Epithelial cell of esophagus (primary cell): ENCODE results near the gene GCK.

Source experiments
- DNase-seq: peaks from one replicate; pipeline ENCODE4 v3.0.0; 2010; ENCODE audit warnings: low read depth
- H3K4me3 ChIP-seq: 2 replicates; pipeline ENCODE4 v1.5.1; 2011; ENCODE audit warnings: mild to moderate bottlenecking, low read length, control low read depth
- TF ChIP-seq, protein P1 (sequence below): IDR thresholded peaks from 2 replicates; pipeline ENCODE4 v1.5.1; 2011; ENCODE audit warnings: low read depth, mild to moderate bottlenecking, low read length, control low read depth, inconsistent platforms; ENCODE audit not compliant: insufficient read depth; ENCODE audit errors: missing control alignments

The GCK gene

GRCh38 chr7:44222776-44223261 lies 33.6 kb upstream of the GCK start:
- H3K4me3 ChIP-seq = no peak overlapping the region
- TF ChIP-seq, protein P1, sequence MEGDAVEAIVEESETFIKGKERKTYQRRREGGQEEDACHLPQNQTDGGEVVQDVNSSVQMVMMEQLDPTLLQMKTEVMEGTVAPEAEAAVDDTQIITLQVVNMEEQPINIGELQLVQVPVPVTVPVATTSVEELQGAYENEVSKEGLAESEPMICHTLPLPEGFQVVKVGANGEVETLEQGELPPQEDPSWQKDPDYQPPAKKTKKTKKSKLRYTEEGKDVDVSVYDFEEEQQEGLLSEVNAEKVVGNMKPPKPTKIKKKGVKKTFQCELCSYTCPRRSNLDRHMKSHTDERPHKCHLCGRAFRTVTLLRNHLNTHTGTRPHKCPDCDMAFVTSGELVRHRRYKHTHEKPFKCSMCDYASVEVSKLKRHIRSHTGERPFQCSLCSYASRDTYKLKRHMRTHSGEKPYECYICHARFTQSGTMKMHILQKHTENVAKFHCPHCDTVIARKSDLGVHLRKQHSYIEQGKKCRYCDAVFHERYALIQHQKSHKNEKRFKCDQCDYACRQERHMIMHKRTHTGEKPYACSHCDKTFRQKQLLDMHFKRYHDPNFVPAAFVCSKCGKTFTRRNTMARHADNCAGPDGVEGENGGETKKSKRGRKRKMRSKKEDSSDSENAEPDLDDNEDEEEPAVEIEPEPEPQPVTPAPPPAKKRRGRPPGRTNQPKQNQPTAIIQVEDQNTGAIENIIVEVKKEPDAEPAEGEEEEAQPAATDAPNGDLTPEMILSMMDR = no peak
- no peak for DNase-seq

DNA sequence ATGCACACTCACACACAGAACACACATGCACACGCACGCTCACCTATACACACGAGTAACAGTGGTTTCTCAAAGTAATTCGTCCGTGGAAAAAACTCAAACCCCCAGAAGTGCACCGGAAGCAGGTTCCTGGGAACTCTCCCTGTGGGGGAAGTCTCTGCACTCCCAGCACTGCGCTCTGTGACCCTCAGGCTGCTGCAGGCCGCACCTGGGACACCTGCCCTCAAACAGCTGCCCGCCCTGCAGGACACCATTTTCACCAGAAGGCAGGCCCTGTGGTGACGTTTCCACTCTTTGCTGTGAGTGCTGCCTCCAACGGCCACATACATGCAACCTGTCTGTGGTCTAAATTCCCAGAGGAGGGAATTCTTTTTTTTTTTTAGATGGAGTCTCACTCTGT lies 32.8 kb upstream of the GCK start:
- TF ChIP-seq, protein P1 = no peak
- no peak overlapping the region for H3K4me3 ChIP-seq
- no peak for DNase-seq

DNA sequence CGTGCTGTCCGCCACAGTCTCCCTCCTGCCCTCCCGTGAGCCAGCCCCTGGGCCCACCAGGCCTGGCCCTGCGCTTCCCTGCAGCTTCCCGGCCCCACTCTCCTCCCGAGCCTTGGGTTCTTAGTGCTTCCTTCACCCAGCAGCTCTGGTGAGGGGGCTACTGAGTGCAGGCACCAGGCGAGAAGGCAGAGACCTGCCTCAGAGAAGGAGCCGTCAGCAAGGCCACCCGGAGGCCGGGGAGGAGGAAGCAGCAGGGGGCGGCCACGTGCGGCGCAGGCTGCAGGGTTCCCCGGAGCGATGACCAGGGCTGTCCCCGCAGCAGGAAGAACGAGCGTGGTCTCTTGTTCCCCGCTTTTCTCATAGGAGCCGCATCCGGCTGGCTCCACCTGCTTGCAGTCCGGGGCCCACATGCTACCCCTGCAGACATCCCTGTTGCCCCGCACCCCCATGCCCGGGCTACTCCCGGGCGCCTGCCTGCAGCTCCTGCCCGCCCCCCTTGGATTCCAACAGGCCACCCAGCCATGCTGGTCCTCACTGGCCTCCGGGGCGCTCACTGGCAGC lies 32.1 kb upstream of the GCK start:
- DNase-seq = no peak
- TF ChIP-seq, protein P1 = no peak
- no peak overlapping the region for H3K4me3 ChIP-seq

- no peak overlapping the region for H3K4me3 ChIP-seq
- TF ChIP-seq, protein P1 = no peak
- no peak for DNase-seq
Measured at GRCh38 chr7:44220358-44221112, 31.3 kb upstream of the GCK start.

GRCh38 chr7:44220046-44220357 lies 30.8 kb upstream of the GCK start:
- DNase-seq = no peak
- no peak overlapping the region for H3K4me3 ChIP-seq
- TF ChIP-seq, protein P1 = no peak

GRCh38 chr7:44219371-44220045 lies 30.3 kb upstream of the GCK start:
- no peak for DNase-seq
- no peak overlapping the region for H3K4me3 ChIP-seq
- TF ChIP-seq, protein P1 = no peak
